SK-N-SH treated with all-trans-retinoic acid at 6 μM for 48 hours (cell line): ENCODE results near the gene SUPV3L1.

Experiments
- CREB5 ChIP-seq: fragments of 250-450 bp; sonication (Bioruptor Pico); IDR thresholded peaks from 2 replicates; pipeline ENCODE4 v1.5.1; 2020; ENCODE audit warnings: low read depth, mild to moderate bottlenecking, moderate library complexity
- GLIS3 ChIP-seq: fragments of 250-450 bp; sonication (Bioruptor Pico); IDR thresholded peaks from 2 replicates; pipeline ENCODE4 v1.5.0; 2020; ENCODE audit warnings: mild to moderate bottlenecking, moderate library complexity
- PPARA ChIP-seq: fragments of 250-450 bp; sonication (Bioruptor Pico); IDR thresholded peaks from 2 replicates; pipeline ENCODE4 v1.5.0; 2020; ENCODE audit warnings: mild to moderate bottlenecking, borderline replicate concordance
- ZFP3 ChIP-seq: fragments of 250-450 bp; sonication (Bioruptor Pico); IDR thresholded peaks from 2 replicates; pipeline ENCODE4 v1.5.0; 2020; ENCODE audit warnings: mild to moderate bottlenecking, moderate library complexity
- ZNF70 ChIP-seq: fragments of 450-650 bp; formaldehyde crosslinking; IDR thresholded peaks from 2 replicates; pipeline ENCODE4 v1.5.0; 2020; ENCODE audit warnings: mild to moderate bottlenecking, moderate library complexity
- TF ChIP-seq, protein P1 (sequence below): fragments of 250-450 bp; sonication (Bioruptor Pico); IDR thresholded peaks from 2 replicates; pipeline ENCODE4 v1.8.0; 2020; ENCODE audit warnings: mild to moderate bottlenecking, moderate library complexity, borderline replicate concordance

GRCh38 chr10:69220041-69220451 is 40.0 kb downstream of the SUPV3L1 start, which contains the start of gene HKDC1:
- no peak for TF ChIP-seq GLIS3
- TF ChIP-seq, protein P1, sequence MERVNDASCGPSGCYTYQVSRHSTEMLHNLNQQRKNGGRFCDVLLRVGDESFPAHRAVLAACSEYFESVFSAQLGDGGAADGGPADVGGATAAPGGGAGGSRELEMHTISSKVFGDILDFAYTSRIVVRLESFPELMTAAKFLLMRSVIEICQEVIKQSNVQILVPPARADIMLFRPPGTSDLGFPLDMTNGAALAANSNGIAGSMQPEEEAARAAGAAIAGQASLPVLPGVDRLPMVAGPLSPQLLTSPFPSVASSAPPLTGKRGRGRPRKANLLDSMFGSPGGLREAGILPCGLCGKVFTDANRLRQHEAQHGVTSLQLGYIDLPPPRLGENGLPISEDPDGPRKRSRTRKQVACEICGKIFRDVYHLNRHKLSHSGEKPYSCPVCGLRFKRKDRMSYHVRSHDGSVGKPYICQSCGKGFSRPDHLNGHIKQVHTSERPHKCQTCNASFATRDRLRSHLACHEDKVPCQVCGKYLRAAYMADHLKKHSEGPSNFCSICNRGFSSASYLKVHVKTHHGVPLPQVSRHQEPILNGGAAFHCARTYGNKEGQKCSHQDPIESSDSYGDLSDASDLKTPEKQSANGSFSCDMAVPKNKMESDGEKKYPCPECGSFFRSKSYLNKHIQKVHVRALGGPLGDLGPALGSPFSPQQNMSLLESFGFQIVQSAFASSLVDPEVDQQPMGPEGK (CRISPR knock-in tag): no peak
- no peak for TF ChIP-seq ZNF70 (CRISPR knock-in tag)
- TF ChIP-seq ZFP3: no peak
- TF ChIP-seq PPARA (CRISPR knock-in tag): no peak
- TF ChIP-seq CREB5 (CRISPR knock-in tag): no peak
